ENCODE results near the gene SET. TPM values are rescaled to one million over a fixed set of nuclear protein-coding genes. Genes with fewer than 3 reads are reported as not detected.

Gene SET, protein sequence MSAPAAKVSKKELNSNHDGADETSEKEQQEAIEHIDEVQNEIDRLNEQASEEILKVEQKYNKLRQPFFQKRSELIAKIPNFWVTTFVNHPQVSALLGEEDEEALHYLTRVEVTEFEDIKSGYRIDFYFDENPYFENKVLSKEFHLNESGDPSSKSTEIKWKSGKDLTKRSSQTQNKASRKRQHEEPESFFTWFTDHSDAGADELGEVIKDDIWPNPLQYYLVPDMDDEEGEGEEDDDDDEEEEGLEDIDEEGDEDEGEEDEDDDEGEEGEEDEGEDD
- total RNA-seq (2014; rRNA removed; shearing (Covaris generic)) (949 and 964 TPM in 2 replicates), polyA plus RNA-seq (2016; fragmentation: Nextera tagmentation; extraction: Ambion mirVana) (1,113 and 1,261 TPM in 2 replicates)
- long read RNA-seq, transcript SET-201 (8 exons, 2,915 nt), result minor isoform, 8 of 901 reads
- long read RNA-seq, transcript SET-204 (8 exons, 2,850 nt), result major isoform, 153 of 901 reads
- long read RNA-seq, partial matches to known transcripts, result 147 of 901 reads
- long read RNA-seq, other reads (novel, unspliced or antisense), result 593 of 901 reads

DNA sequence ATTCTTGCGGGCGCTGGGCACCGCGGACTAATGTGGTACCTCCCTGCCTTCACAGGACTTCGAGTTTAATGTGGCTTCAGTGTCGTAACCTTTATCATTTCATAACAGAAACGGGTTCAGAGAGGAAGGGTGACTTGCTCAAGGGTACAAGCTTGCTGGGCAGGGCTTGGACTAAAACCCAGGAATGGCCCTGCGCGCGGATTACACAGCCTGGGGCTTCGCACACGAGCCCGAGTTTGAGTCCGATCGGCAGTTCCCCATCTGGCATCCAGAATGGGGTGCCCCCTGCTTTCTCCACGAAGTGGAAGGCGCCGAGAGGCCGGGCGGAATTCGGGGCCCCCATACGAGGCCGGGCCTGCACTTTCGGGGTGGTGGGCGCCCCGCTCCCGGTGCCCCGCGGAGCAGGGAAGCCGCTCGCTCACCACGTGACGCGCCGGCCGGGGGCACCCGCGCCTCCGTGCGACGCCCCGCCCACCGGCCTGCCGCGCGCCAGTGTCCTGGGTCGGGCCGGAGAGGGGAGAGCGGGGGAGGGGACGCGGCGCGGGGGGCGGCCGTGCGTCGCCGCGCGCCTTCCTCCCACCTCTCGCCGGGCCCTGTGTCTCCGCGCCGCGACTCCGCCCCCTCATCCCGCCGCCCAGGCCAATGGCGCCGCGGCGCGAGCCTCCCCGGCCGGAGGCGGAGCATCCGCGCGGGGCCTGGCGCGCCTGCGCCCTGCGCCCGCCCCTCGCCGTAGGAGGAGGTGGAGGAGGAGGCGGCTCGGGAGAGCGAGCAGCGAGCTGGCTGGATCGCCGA is at the start of gene SET:
TSS of gene SET (plus strand) at position 722 of the 792 bp plus-strand sequence. CDS start 361 bp downstream, outside the sequence.
- no peaks in the 10 kb centered on the region for H3K9me2 ChIP-seq (ENCODE audit: insufficient read depth)
- H4K20me1 ChIP-seq (replicated peaks; ENCODE audit: insufficient read depth), result peaks cover 67% of the 10 kb centered on the region
- peaks cover 74% of the 10 kb centered on the region for H3F3A ChIP-seq (replicated peaks; ENCODE audit: low read depth)
- H3K4me1 ChIP-seq (ENCODE audit: insufficient read depth), result peaks cover 50% of the 10 kb centered on the region
- Mint-ChIP-seq H3K4me3 (peak within 1 kb of the TSS; percentile 100), H3K9me3 (no peaks in the 10 kb centered on the region; the same call in 2 of the 3 replicates), H3K27me3 (ENCODE audit: insufficient read depth, low read depth, poor library complexity) (peaks cover 31% of the 10 kb centered on the region), H3K36me3 (ENCODE audit: low read depth) (peaks cover 84% of the 10 kb centered on the region), H3K4me1 (peaks cover 42% of the 10 kb centered on the region), H3K27ac (peak within 1 kb of the TSS; percentile 94)
- H2AFZ ChIP-seq, result no peak within 1 kb of the TSS
- H3K27me3 ChIP-seq (ENCODE audit: insufficient read depth), result no peaks in the 10 kb centered on the region
- ATAC-seq (peak; percentile 68), DNase-seq (ENCODE audit: low spot score) (peak; percentile 97)
- H3K36me3 ChIP-seq (ENCODE audit: insufficient read depth), result peaks cover 32% of the 10 kb centered on the region
- TF ChIP-seq, protein P1, sequence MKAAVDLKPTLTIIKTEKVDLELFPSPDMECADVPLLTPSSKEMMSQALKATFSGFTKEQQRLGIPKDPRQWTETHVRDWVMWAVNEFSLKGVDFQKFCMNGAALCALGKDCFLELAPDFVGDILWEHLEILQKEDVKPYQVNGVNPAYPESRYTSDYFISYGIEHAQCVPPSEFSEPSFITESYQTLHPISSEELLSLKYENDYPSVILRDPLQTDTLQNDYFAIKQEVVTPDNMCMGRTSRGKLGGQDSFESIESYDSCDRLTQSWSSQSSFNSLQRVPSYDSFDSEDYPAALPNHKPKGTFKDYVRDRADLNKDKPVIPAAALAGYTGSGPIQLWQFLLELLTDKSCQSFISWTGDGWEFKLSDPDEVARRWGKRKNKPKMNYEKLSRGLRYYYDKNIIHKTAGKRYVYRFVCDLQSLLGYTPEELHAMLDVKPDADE (IDR thresholded peaks at IDR 0.05), result no peak
- TF ChIP-seq, protein P2, sequence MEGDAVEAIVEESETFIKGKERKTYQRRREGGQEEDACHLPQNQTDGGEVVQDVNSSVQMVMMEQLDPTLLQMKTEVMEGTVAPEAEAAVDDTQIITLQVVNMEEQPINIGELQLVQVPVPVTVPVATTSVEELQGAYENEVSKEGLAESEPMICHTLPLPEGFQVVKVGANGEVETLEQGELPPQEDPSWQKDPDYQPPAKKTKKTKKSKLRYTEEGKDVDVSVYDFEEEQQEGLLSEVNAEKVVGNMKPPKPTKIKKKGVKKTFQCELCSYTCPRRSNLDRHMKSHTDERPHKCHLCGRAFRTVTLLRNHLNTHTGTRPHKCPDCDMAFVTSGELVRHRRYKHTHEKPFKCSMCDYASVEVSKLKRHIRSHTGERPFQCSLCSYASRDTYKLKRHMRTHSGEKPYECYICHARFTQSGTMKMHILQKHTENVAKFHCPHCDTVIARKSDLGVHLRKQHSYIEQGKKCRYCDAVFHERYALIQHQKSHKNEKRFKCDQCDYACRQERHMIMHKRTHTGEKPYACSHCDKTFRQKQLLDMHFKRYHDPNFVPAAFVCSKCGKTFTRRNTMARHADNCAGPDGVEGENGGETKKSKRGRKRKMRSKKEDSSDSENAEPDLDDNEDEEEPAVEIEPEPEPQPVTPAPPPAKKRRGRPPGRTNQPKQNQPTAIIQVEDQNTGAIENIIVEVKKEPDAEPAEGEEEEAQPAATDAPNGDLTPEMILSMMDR (conservative IDR thresholded peaks at IDR 0.05; ENCODE audit: low read depth in 2 of 2), result no peak
- TF ChIP-seq NANOG (IDR thresholded peaks at IDR 0.05; ENCODE audit: borderline replicate concordance), result no peak
- TF ChIP-seq POLR2AphosphoS5 (IDR thresholded peaks at IDR 0.05; ENCODE audit: low read depth), result peak; percentile 65
- TF ChIP-seq STAT1 (IDR thresholded peaks at IDR 0.05; ENCODE audit: unreplicated experiment), result no peak
- TF ChIP-seq, protein P3, sequence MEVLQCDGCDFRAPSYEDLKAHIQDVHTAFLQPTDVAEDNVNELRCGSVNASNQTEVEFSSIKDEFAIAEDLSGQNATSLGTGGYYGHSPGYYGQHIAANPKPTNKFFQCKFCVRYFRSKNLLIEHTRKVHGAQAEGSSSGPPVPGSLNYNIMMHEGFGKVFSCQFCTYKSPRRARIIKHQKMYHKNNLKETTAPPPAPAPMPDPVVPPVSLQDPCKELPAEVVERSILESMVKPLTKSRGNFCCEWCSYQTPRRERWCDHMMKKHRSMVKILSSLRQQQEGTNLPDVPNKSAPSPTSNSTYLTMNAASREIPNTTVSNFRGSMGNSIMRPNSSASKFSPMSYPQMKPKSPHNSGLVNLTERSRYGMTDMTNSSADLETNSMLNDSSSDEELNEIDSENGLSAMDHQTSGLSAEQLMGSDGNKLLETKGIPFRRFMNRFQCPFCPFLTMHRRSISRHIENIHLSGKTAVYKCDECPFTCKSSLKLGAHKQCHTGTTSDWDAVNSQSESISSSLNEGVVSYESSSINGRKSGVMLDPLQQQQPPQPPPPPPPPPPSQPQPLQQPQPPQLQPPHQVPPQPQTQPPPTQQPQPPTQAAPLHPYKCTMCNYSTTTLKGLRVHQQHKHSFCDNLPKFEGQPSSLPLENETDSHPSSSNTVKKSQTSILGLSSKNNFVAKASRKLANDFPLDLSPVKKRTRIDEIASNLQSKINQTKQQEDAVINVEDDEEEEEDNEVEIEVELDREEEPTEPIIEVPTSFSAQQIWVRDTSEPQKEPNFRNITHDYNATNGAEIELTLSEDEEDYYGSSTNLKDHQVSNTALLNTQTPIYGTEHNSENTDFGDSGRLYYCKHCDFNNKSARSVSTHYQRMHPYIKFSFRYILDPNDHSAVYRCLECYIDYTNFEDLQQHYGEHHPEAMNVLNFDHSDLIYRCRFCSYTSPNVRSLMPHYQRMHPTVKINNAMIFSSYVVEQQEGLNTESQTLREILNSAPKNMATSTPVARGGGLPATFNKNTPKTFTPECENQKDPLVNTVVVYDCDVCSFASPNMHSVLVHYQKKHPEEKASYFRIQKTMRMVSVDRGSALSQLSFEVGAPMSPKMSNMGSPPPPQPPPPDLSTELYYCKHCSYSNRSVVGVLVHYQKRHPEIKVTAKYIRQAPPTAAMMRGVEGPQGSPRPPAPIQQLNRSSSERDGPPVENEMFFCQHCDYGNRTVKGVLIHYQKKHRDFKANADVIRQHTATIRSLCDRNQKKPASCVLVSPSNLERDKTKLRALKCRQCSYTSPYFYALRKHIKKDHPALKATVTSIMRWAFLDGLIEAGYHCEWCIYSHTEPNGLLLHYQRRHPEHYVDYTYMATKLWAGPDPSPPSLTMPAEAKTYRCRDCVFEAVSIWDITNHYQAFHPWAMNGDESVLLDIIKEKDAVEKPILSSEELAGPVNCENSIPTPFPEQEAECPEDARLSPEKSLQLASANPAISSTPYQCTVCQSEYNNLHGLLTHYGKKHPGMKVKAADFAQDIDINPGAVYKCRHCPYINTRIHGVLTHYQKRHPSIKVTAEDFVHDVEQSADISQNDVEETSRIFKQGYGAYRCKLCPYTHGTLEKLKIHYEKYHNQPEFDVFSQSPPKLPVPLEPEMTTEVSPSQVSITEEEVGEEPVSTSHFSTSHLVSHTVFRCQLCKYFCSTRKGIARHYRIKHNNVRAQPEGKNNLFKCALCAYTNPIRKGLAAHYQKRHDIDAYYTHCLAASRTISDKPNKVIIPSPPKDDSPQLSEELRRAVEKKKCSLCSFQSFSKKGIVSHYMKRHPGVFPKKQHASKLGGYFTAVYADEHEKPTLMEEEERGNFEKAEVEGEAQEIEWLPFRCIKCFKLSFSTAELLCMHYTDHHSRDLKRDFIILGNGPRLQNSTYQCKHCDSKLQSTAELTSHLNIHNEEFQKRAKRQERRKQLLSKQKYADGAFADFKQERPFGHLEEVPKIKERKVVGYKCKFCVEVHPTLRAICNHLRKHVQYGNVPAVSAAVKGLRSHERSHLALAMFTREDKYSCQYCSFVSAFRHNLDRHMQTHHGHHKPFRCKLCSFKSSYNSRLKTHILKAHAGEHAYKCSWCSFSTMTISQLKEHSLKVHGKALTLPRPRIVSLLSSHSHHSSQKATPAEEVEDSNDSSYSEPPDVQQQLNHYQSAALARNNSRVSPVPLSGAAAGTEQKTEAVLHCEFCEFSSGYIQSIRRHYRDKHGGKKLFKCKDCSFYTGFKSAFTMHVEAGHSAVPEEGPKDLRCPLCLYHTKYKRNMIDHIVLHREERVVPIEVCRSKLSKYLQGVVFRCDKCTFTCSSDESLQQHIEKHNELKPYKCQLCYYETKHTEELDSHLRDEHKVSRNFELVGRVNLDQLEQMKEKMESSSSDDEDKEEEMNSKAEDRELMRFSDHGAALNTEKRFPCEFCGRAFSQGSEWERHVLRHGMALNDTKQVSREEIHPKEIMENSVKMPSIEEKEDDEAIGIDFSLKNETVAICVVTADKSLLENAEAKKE (CRISPR knock-in tag; IDR thresholded peaks at IDR 0.05), result no peak
- TF ChIP-seq CREB1 (CRISPR knock-in tag; IDR thresholded peaks at IDR 0.05; ENCODE audit: low read depth), result 0 out of 2 replicates have a peak, but pooled peaks have one; percentile 53
- peak within 1 kb of the TSS; percentile 99 for H3K4me2 ChIP-seq
- H3K27ac ChIP-seq (ENCODE audit: low read depth), result peak within 1 kb of the TSS; percentile 98
- peaks cover 87% of the 10 kb centered on the region for H3K79me2 ChIP-seq (replicated peaks; ENCODE audit: insufficient read depth)
- H3K4me3 ChIP-seq, result peak within 1 kb of the TSS; percentile 99

Data from GM23338 (cell line).